Trophoblast cell (in vitro differentiated cells and primary cell): ENCODE data around the gene PLSCR4.

Source experiments
- DNase-seq, 2 donors: peaks; one replicate each; pipeline ENCODE4 v3.0.0-alpha.2; 2016
- H2AFZ ChIP-seq: 2 replicates; pipeline ENCODE4 v1.6.1; 2013; ENCODE audit warnings: low read length, moderate library complexity, mild to moderate bottlenecking; ENCODE audit not compliant: insufficient read depth, poor library complexity
- H2AK5ac ChIP-seq: 2 replicates; pipeline ENCODE4 v1.6.1; 2013; ENCODE audit warnings: mild to moderate bottlenecking, low read length
- H2BK120ac ChIP-seq: 2 replicates; pipeline ENCODE4 v1.6.1; 2013; ENCODE audit warnings: low read length, mild to moderate bottlenecking, moderate library complexity; ENCODE audit not compliant: insufficient read depth, poor library complexity
- H2BK12ac ChIP-seq: 2 replicates; pipeline ENCODE4 v1.6.1; 2013; ENCODE audit warnings: mild to moderate bottlenecking, low read length, moderate library complexity
- H2BK5ac ChIP-seq: 2 replicates; pipeline ENCODE4 v1.6.1; 2013; ENCODE audit warnings: low read length, low read depth, moderate library complexity, mild to moderate bottlenecking; ENCODE audit not compliant: poor library complexity
- H3K14ac ChIP-seq: 2 replicates; pipeline ENCODE4 v1.6.1; 2013; ENCODE audit warnings: mild to moderate bottlenecking, low read length
- H3K18ac ChIP-seq: 2 replicates; pipeline ENCODE4 v1.6.1; 2013; ENCODE audit warnings: mild to moderate bottlenecking, low read length
- H3K23ac ChIP-seq: 2 replicates; pipeline ENCODE4 v1.6.1; 2013; ENCODE audit warnings: low read length
- H3K27ac ChIP-seq: 2 replicates; pipeline ENCODE4 v1.5.1; 2013; ENCODE audit warnings: low read depth, mild to moderate bottlenecking, inconsistent platforms, low read length, moderate library complexity
- H3K27me3 ChIP-seq: 2 replicates; pipeline ENCODE4 v1.6.1; 2013; ENCODE audit warnings: inconsistent platforms, mild to moderate bottlenecking, low read length, moderate library complexity; ENCODE audit not compliant: insufficient read depth
- H3K36me3 ChIP-seq, 2 experiments: 1 replicate in 1 of 2; 2 replicates in 1 of 2; pipeline ENCODE4 v1.6.1; 2013; ENCODE audit warnings: low read length in 2 of 2, mild to moderate bottlenecking in 2 of 2, moderate library complexity in 1 of 2; ENCODE audit not compliant: insufficient read depth in 2 of 2, control insufficient read depth in 1 of 2
- H3K4ac ChIP-seq: 2 replicates; pipeline ENCODE4 v1.6.1; 2013; ENCODE audit warnings: low read depth, mild to moderate bottlenecking, low read length, moderate library complexity
- H3K4me1 ChIP-seq, 2 experiments: 1 replicate in 1 of 2; 2 replicates in 1 of 2; pipeline ENCODE4 v1.6.1; 2013; ENCODE audit warnings: low read length in 2 of 2, mild to moderate bottlenecking in 2 of 2, moderate library complexity in 1 of 2; ENCODE audit not compliant: insufficient read depth in 2 of 2, control insufficient read depth in 1 of 2
- H3K4me2 ChIP-seq: 2 replicates; pipeline ENCODE4 v1.6.1; 2013; ENCODE audit warnings: inconsistent platforms, mild to moderate bottlenecking, low read length, moderate library complexity
- H3K4me3 ChIP-seq: 2 replicates; pipeline ENCODE4 v1.5.1; 2013; ENCODE audit warnings: mild to moderate bottlenecking, low read depth, low read length, inconsistent platforms
- H3K79me1 ChIP-seq: one replicate; pipeline ENCODE4 v1.6.1; 2013; ENCODE audit warnings: low read length
- H3K79me2 ChIP-seq: 2 replicates; pipeline ENCODE4 v1.6.1; 2013; ENCODE audit warnings: low read length, mild to moderate bottlenecking; ENCODE audit not compliant: control insufficient read depth, insufficient read depth, poor library complexity
- H3K9ac ChIP-seq: 2 replicates; pipeline ENCODE4 v1.6.1; 2013; ENCODE audit warnings: mild to moderate bottlenecking, low read length
- H3K9me3 ChIP-seq: 2 replicates; pipeline ENCODE4 v1.6.1; 2013; ENCODE audit warnings: low read depth, mild to moderate bottlenecking, control low read depth, inconsistent platforms, low read length; ENCODE audit not compliant: insufficient read depth
- H4K12ac ChIP-seq: 2 replicates; pipeline ENCODE4 v1.6.1; 2013; ENCODE audit warnings: low read depth, mild to moderate bottlenecking, low read length, moderate library complexity
- H4K8ac ChIP-seq: 2 replicates; pipeline ENCODE4 v1.6.1; 2013; ENCODE audit warnings: low read depth, mild to moderate bottlenecking, low read length, moderate library complexity
- H4K91ac ChIP-seq: one replicate; pipeline ENCODE4 v1.6.1; 2013; ENCODE audit warnings: low read depth, mild to moderate bottlenecking, low read length, moderate library complexity
- WGBS: extraction: QIAGEN DNeasy Blood & Tissue Kit; methylation state at CpG from one replicate; pipeline ENCODE4 v1.1.7; 2013; ENCODE audit warnings: missing lambda C conversion rate; ENCODE audit not compliant: insufficient read length, insufficient coverage; ENCODE audit errors: extremely low coverage; 5-methylcytosine and 5-hydroxymethylcytosine counted together

Gene PLSCR4

DNA sequence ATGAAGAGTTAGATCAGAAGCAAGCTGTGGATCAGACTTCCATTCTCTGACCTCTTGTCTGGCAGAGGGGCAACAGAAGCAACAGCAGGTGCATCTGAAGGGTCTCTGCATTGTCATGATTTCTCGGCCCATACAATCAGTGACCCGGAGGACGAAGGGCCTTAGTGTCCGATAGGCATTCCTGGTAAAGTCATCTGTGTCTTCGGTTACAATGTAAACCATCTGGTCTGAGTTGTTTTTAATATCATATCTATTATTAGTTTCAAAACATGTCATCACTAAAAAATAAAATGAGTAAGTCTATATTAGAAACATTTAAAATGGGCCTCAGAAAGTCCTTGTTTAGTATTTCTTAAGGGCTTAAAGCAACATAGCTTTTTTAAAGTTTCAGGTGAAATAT is 51.1 kb downstream of the PLSCR4 start:
- Histone ChIP-seq H3K36me3 (no peaks in the 10 kb centered on the region), H3K4me1 (no peaks in the 10 kb centered on the region), H2AK5ac (no peak overlapping the region), H3K4me2 (no peak overlapping the region), H4K8ac (no peak overlapping the region), H3K79me1 (no peaks in the 10 kb centered on the region), H2AFZ (no peak overlapping the region), H2BK12ac (no peak overlapping the region), H2BK5ac (no peak overlapping the region), H3K23ac (no peak overlapping the region), H3K4ac (no peak overlapping the region), H3K9me3 (no peaks in the 10 kb centered on the region), H3K79me2 (no peaks in the 10 kb centered on the region), H3K14ac (no peak overlapping the region), H3K27me3 (no peaks in the 10 kb centered on the region), H3K4me3 (no peak overlapping the region), H3K18ac (no peak overlapping the region), H3K27ac (no peak overlapping the region), H4K12ac (no peak overlapping the region), H3K9ac (no peak overlapping the region), H4K91ac (no peak overlapping the region), H2BK120ac (no peak overlapping the region)
- no peak for DNase-seq
- WGBS = no CpG with 5 or more reads among the region's 5 CpGs

DNA sequence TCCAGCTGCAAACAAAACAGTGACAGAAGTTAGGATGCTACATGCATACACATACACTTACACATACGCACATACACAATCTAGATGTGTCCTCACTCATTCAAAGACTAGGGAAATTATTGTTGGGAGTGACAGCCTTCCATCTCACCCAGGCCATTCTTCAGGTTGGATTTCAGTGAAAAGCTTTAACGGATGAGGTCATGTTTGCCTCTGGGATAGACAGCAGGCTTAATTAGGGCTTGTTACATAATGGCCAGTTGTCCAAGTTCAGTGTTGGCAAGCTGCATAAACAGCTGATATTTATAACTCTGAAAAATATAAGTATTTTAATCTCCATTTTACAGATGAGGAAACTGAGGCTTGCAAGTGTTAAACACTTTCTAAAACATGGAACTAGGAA is 54.1 kb downstream of the PLSCR4 start:
- Histone ChIP-seq H2BK120ac (no peak overlapping the region), H3K18ac (no peak overlapping the region), H3K27me3 (no peaks in the 10 kb centered on the region), H3K4me2 (no peak overlapping the region), H3K9me3 (no peaks in the 10 kb centered on the region), H3K79me1 (no peaks in the 10 kb centered on the region), H3K14ac (no peak overlapping the region), H3K27ac (no peak overlapping the region), H4K12ac (no peak overlapping the region), H3K23ac (peak overlapping the region; percentile 80), H3K4me3 (no peak overlapping the region), H3K4me1 (no peaks in the 10 kb centered on the region), H2AFZ (no peak overlapping the region), H3K36me3 (no peaks in the 10 kb centered on the region), H4K91ac (no peak overlapping the region), H3K9ac (no peak overlapping the region), H2BK5ac (no peak overlapping the region), H4K8ac (no peak overlapping the region), H2BK12ac (no peak overlapping the region), H2AK5ac (no peak overlapping the region), H3K4ac (no peak overlapping the region), H3K79me2 (no peaks in the 10 kb centered on the region)
- no CpG with 5 or more reads among the region's 2 CpGs for WGBS
- DNase-seq = no peak

DNA sequence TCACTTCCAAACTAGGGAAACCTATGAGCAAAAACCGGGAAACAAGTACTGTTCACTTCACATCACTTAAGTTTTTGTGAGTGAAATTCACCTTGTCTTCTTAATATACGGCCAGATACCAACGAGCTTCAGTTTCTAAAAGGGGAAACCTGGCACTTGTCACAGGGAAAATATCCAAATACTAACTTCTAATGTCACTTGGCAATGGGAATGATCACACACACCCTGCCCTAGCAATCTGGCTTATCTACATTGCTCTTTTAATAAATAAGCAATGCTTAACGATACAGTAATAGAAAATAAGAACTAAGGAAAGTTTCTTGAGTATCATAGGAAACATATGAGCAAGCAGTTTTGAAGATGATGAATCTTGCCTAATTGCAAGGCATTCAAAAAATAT is 55.3 kb downstream of the PLSCR4 start:
- Histone ChIP-seq H3K18ac (no peak overlapping the region), H3K4me2 (no peak overlapping the region), H3K14ac (no peak overlapping the region), H4K91ac (no peak overlapping the region), H3K27me3 (no peaks in the 10 kb centered on the region), H3K23ac (no peak overlapping the region), H4K12ac (no peak overlapping the region), H3K9ac (no peak overlapping the region), H3K4me1 (no peaks in the 10 kb centered on the region), H2BK12ac (no peak overlapping the region), H2AK5ac (no peak overlapping the region), H3K27ac (no peak overlapping the region), H3K79me2 (no peaks in the 10 kb centered on the region), H2BK5ac (no peak overlapping the region), H3K4me3 (no peak overlapping the region), H4K8ac (no peak overlapping the region), H3K79me1 (no peaks in the 10 kb centered on the region), H2AFZ (no peak overlapping the region), H2BK120ac (no peak overlapping the region), H3K9me3 (no peaks in the 10 kb centered on the region), H3K36me3 (no peaks in the 10 kb centered on the region), H3K4ac (no peak overlapping the region)
- no CpG with 5 or more reads among the region's 4 CpGs for WGBS
- DNase-seq = no peak

DNA sequence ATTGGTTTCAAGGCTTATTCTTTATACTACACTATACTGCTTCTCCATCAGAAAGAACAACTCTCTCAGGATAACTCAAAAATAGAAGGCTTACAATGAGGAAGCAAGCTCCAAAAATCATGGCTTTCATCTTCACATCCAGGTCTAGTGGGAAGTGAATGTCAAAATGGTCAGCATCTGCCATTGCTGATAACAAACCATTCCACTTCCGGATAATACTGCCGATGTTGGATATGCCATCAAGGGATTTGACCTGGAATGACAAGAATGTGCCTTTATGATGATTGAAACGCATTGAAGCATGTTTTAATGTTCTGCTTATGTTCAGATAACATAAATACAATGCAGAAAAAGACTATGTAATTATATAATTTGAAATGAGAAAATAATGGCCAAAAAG is 55.9 kb downstream of the PLSCR4 start:
- Histone ChIP-seq H3K4me2 (no peak overlapping the region), H3K27me3 (no peaks in the 10 kb centered on the region), H2AK5ac (no peak overlapping the region), H3K18ac (no peak overlapping the region), H3K79me1 (no peaks in the 10 kb centered on the region), H3K4me1 (no peaks in the 10 kb centered on the region), H3K79me2 (no peaks in the 10 kb centered on the region), H3K36me3 (no peaks in the 10 kb centered on the region), H3K27ac (no peak overlapping the region), H4K12ac (no peak overlapping the region), H3K14ac (no peak overlapping the region), H2BK5ac (no peak overlapping the region), H2BK120ac (no peak overlapping the region), H3K4ac (no peak overlapping the region), H2BK12ac (no peak overlapping the region), H4K91ac (no peak overlapping the region), H4K8ac (no peak overlapping the region), H3K9me3 (no peaks in the 10 kb centered on the region), H3K23ac (no peak overlapping the region), H2AFZ (no peak overlapping the region), H3K4me3 (no peak overlapping the region), H3K9ac (no peak overlapping the region)
- DNase-seq = no peak
- no CpG with 5 or more reads among the region's 3 CpGs for WGBS
